ENCODE measurements around the gene APBB2.
A peak's percentile ranks its signal among the peaks of the same experiment; 100 is the strongest.

The APBB2 gene

GRCh38 chr4:40829586-40829985, 384.8 kb downstream of the APBB2 start:
- no peaks in the 10 kb centered on the region for H3K9me3 ChIP-seq
- H3K36me3 ChIP-seq, result no peaks in the 10 kb centered on the region
- no peaks in the 10 kb centered on the region for H3K27me3 ChIP-seq
- no peak for TF ChIP-seq CTCF (IDR thresholded peaks at IDR 0.05)
- H3K4me1 ChIP-seq (ENCODE audit: control insufficient read depth in 1 of 2, insufficient read depth in 1 of 2, low read depth in 1 of 2, low read length in 1 of 2), result peaks cover 10 to 11% of the 10 kb centered on the region in 2 experiments
- no peak overlapping the region for H3K4me3 ChIP-seq (ENCODE audit: low read depth in 1 of 2, low read length in 1 of 2)
- peak overlapping the region; percentile 59 for H3K27ac ChIP-seq

GRCh38 chr4:40828661-40829060, 385.7 kb downstream of the APBB2 start:
- Histone ChIP-seq H3K4me1 (ENCODE audit: control insufficient read depth in 1 of 2, insufficient read depth in 1 of 2, low read depth in 1 of 2, low read length in 1 of 2) (peaks cover 10 to 11% of the 10 kb centered on the region in 2 experiments), H3K36me3 (no peaks in the 10 kb centered on the region)

GRCh38 chr4:40827758-40828157, 386.6 kb downstream of the APBB2 start:
- Histone ChIP-seq H3K4me3 (ENCODE audit: low read depth in 1 of 2, low read length in 1 of 2) (no peak overlapping the region), H3K27ac (no peak overlapping the region), H3K27me3 (no peaks in the 10 kb centered on the region), H3K4me1 (ENCODE audit: control insufficient read depth in 1 of 2, insufficient read depth in 1 of 2, low read depth in 1 of 2, low read length in 1 of 2) (peaks cover 10 to 11% of the 10 kb centered on the region in 2 experiments), H3K9me3 (no peaks in the 10 kb centered on the region), H3K36me3 (no peaks in the 10 kb centered on the region)
- no peak for TF ChIP-seq CTCF (IDR thresholded peaks at IDR 0.05)

More at GRCh38 chr4:40828661-40829060, 385.7 kb downstream of the APBB2 start:
- no peaks in the 10 kb centered on the region for H3K27me3 ChIP-seq
- TF ChIP-seq CTCF (IDR thresholded peaks at IDR 0.05), result no peak
- H3K27ac ChIP-seq, result no peak overlapping the region
- no peaks in the 10 kb centered on the region for H3K9me3 ChIP-seq
- H3K4me3 ChIP-seq (ENCODE audit: low read depth in 1 of 2, low read length in 1 of 2), result no peak overlapping the region

- H3K4me3 ChIP-seq (ENCODE audit: low read depth in 1 of 2, low read length in 1 of 2), result no peak overlapping the region
- no peak for TF ChIP-seq CTCF (IDR thresholded peaks at IDR 0.05)
- no peaks in the 10 kb centered on the region for H3K36me3 ChIP-seq
- H3K27me3 ChIP-seq, result no peaks in the 10 kb centered on the region
- H3K9me3 ChIP-seq, result no peaks in the 10 kb centered on the region
- H3K27ac ChIP-seq, result no peak overlapping the region
- peaks cover 10 to 11% of the 10 kb centered on the region in 2 experiments for H3K4me1 ChIP-seq (ENCODE audit: control insufficient read depth in 1 of 2, insufficient read depth in 1 of 2, low read depth in 1 of 2, low read length in 1 of 2)
Observed at GRCh38 chr4:40826821-40827220, 387.5 kb downstream of the APBB2 start.

GRCh38 chr4:40825014-40825838, 389.1 kb downstream of the APBB2 start:
- Histone ChIP-seq H3K4me3 (ENCODE audit: low read depth in 1 of 2, low read length in 1 of 2) (no peak overlapping the region), H3K4me1 (ENCODE audit: control insufficient read depth in 1 of 2, insufficient read depth in 1 of 2, low read depth in 1 of 2, low read length in 1 of 2) (peaks cover 9 to 11% of the 10 kb centered on the region in 2 experiments), H3K36me3 (no peaks in the 10 kb centered on the region), H3K27me3 (no peaks in the 10 kb centered on the region), H3K27ac (no peak overlapping the region), H3K9me3 (no peaks in the 10 kb centered on the region)
- no peak for TF ChIP-seq CTCF (IDR thresholded peaks at IDR 0.05)

Data from neutrophil (primary cell).